ENCODE results near the gene CFAP410. TPM values are rescaled to one million over a fixed set of nuclear protein-coding genes. Genes with fewer than 3 reads are reported as not detected.

CFAP410 gene
- total RNA-seq, 1 donor from 2014 or later = 12.0 TPM

- no peaks in the 10 kb centered on the region for H3K9me3 ChIP-seq (replicated peaks)
- peak; percentile 88 for DNase-seq
- peak overlapping the region; percentile 50 for H3K27ac ChIP-seq (replicated peaks)
- intact Hi-C loops (cut with micrococcal nuclease) = no loop called here
- peaks cover 3% of the 10 kb centered on the region for H3K27me3 ChIP-seq (ENCODE audit: low read depth)
- H3K4me3 ChIP-seq = no peak overlapping the region
- no peaks in the 10 kb centered on the region for H3K36me3 ChIP-seq
- H3K4me1 ChIP-seq = peaks cover 68% of the 10 kb centered on the region
- TF ChIP-seq, protein P1, sequence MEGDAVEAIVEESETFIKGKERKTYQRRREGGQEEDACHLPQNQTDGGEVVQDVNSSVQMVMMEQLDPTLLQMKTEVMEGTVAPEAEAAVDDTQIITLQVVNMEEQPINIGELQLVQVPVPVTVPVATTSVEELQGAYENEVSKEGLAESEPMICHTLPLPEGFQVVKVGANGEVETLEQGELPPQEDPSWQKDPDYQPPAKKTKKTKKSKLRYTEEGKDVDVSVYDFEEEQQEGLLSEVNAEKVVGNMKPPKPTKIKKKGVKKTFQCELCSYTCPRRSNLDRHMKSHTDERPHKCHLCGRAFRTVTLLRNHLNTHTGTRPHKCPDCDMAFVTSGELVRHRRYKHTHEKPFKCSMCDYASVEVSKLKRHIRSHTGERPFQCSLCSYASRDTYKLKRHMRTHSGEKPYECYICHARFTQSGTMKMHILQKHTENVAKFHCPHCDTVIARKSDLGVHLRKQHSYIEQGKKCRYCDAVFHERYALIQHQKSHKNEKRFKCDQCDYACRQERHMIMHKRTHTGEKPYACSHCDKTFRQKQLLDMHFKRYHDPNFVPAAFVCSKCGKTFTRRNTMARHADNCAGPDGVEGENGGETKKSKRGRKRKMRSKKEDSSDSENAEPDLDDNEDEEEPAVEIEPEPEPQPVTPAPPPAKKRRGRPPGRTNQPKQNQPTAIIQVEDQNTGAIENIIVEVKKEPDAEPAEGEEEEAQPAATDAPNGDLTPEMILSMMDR (IDR thresholded peaks at IDR 0.05; ENCODE audit: borderline replicate concordance) = peak; percentile 84
Measured at GRCh38 chr21:44297525-44298290, 41.5 kb downstream of the CFAP410 start.

- DNase-seq = no peak
Measured at GRCh38 chr21:44296916-44297315, 42.3 kb downstream of the CFAP410 start.

GRCh38 chr21:44296103-44296519 lies 43.1 kb downstream of the CFAP410 start:
- intact Hi-C loops (cut with micrococcal nuclease) = no loop called here
- TF ChIP-seq, protein P1 (IDR thresholded peaks at IDR 0.05; ENCODE audit: borderline replicate concordance) = no peak
- peak overlapping the region; percentile 54 for H3K27ac ChIP-seq (replicated peaks)
- H3K36me3 ChIP-seq = no peaks in the 10 kb centered on the region
- no peak overlapping the region for H3K4me3 ChIP-seq
- H3K27me3 ChIP-seq (ENCODE audit: low read depth) = peaks cover 3% of the 10 kb centered on the region
- no peak for DNase-seq
- H3K9me3 ChIP-seq (replicated peaks) = no peaks in the 10 kb centered on the region
- H3K4me1 ChIP-seq = peaks cover 52% of the 10 kb centered on the region

More at GRCh38 chr21:44296916-44297315, 42.3 kb downstream of the CFAP410 start:
- no peaks in the 10 kb centered on the region for H3K36me3 ChIP-seq
- H3K4me1 ChIP-seq = peaks cover 60% of the 10 kb centered on the region
- TF ChIP-seq, protein P1 (IDR thresholded peaks at IDR 0.05; ENCODE audit: borderline replicate concordance) = no peak
- peaks cover 3% of the 10 kb centered on the region for H3K27me3 ChIP-seq (ENCODE audit: low read depth)
- H3K4me3 ChIP-seq = no peak overlapping the region
- H3K27ac ChIP-seq (replicated peaks) = peak overlapping the region; percentile 2
- H3K9me3 ChIP-seq (replicated peaks) = no peaks in the 10 kb centered on the region
- intact Hi-C loops (cut with micrococcal nuclease) = no loop called here

DNA sequence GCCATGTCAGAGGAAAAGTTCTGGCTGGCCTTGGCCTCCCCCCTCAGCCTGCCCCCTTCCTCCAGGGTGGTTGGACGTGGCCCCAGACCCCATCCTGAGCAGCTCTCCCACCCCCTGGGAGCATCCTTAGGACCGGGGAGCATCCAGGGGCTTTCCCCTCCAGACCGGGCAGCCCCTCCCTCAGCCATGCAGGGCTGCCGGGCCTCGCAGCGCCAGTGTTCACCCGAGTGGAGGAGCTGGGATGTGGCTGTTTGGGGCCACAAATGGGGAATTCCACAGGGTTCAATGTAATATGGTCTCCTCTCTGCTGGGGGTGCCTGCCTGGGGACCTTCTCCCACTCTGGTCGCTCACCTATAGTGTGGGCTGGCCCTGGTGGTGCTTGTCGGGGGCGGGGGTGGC lies 43.5 kb downstream of the CFAP410 start:
- Histone ChIP-seq H3K4me3 (no peak overlapping the region), H3K4me1 (peaks cover 47% of the 10 kb centered on the region), H3K27ac (replicated peaks) (peak overlapping the region; percentile 54), H3K9me3 (replicated peaks) (no peaks in the 10 kb centered on the region), H3K36me3 (no peaks in the 10 kb centered on the region), H3K27me3 (ENCODE audit: low read depth) (peaks cover 3% of the 10 kb centered on the region)
- DNase-seq = no peak
- intact Hi-C loops (cut with micrococcal nuclease) = no loop called here
- TF ChIP-seq, protein P1 (IDR thresholded peaks at IDR 0.05; ENCODE audit: borderline replicate concordance) = no peak

DNA sequence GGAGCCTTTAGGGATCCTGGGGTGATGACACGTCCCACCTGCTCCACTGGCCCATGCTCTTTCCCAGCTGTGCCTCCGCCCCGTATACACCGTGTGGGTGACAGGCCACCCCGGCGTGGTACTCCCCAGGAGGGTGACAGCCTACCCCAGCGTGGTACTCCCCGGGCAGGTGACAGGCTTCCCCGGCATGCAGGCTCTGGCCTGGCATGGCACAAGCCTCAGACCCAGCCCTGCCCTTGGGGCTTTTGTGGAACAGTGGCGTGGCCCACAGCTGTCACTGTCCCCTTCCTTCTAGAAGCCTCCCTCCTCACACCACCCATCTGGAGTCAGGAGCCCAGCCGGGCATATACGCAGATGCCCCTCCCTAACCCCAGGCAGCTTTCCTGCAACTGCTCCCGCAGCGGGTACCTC lies 44.0 kb downstream of the CFAP410 start:
- H3K27ac ChIP-seq (replicated peaks) = peak overlapping the region; percentile 54
- no peaks in the 10 kb centered on the region for H3K36me3 ChIP-seq
- peak overlapping the region; percentile 21 for H3K4me3 ChIP-seq
- intact Hi-C loops (cut with micrococcal nuclease) = no loop called here
- peak; percentile 65 for DNase-seq
- TF ChIP-seq, protein P1 (IDR thresholded peaks at IDR 0.05; ENCODE audit: borderline replicate concordance) = no peak
- peaks cover 3% of the 10 kb centered on the region for H3K27me3 ChIP-seq (ENCODE audit: low read depth)
- H3K4me1 ChIP-seq = peaks cover 43% of the 10 kb centered on the region
- H3K9me3 ChIP-seq (replicated peaks) = no peaks in the 10 kb centered on the region

Measured in left ventricle myocardium inferior (tissue), 1 donor.